Sigmoid colon (tissue), 4 donors: ENCODE data around the gene MAZ.

Experiments
- EP300 ChIP-seq, 4 donors: sonication (generic); formaldehyde crosslinking; IDR thresholded peaks; one replicate each; pipeline ENCODE4 v1.6.1; 2017; ENCODE audit warnings: antibody characterized with exemption in 4 of 4
- POLR2A ChIP-seq, 2 donors: fragments of 450-650 bp; IDR thresholded peaks; one replicate each; pipeline ENCODE4 v1.6.1; 2016; ENCODE audit warnings: antibody characterized with exemption in 2 of 2, mild to moderate bottlenecking in 2 of 2, moderate library complexity in 2 of 2
- POLR2AphosphoS5 ChIP-seq, 4 donors: sonication (generic); formaldehyde crosslinking; IDR thresholded peaks; one replicate each; pipeline ENCODE4 v1.6.1; 2017; ENCODE audit warnings: antibody characterized with exemption in 4 of 4
- TF ChIP-seq, protein P1 (sequence below), 4 experiments: fragments of 450-650 bp in 3 of 4; fragments of 200-600 bp in 1 of 4; IDR thresholded peaks; one replicate each; pipeline ENCODE4 v1.5.1; 2016 to 2019; ENCODE audit warnings: antibody characterized with exemption in 4 of 4, mild to moderate bottlenecking in 3 of 4, moderate library complexity in 2 of 4

DNA sequence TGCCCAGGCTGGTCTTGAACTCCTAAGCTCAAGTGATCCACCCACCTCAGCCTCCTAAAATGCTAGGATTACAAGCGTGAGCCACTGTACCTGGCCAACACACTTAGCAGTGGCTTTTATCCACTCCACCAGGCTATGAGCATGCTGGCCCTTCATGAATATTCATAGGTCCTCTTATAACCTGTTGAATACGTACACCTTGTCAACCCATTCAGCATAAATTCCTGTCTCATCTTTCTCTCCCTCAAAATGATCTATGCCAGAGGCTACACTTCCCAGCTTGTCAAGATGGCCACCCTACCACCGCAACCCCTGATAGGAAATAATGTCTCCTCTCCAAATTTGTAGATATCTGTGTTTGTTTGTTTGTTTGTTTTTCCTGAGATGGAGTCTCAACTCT is 39.3 kb upstream of the MAZ start:
- TF ChIP-seq, protein P1, sequence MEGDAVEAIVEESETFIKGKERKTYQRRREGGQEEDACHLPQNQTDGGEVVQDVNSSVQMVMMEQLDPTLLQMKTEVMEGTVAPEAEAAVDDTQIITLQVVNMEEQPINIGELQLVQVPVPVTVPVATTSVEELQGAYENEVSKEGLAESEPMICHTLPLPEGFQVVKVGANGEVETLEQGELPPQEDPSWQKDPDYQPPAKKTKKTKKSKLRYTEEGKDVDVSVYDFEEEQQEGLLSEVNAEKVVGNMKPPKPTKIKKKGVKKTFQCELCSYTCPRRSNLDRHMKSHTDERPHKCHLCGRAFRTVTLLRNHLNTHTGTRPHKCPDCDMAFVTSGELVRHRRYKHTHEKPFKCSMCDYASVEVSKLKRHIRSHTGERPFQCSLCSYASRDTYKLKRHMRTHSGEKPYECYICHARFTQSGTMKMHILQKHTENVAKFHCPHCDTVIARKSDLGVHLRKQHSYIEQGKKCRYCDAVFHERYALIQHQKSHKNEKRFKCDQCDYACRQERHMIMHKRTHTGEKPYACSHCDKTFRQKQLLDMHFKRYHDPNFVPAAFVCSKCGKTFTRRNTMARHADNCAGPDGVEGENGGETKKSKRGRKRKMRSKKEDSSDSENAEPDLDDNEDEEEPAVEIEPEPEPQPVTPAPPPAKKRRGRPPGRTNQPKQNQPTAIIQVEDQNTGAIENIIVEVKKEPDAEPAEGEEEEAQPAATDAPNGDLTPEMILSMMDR (IDR thresholded peaks at IDR 0.05): no peak
- TF ChIP-seq POLR2AphosphoS5 (IDR thresholded peaks at IDR 0.05): no peak
- no peak for TF ChIP-seq POLR2A (IDR thresholded peaks at IDR 0.05)
- TF ChIP-seq EP300 (IDR thresholded peaks at IDR 0.05): no peak
